Pons (tissue), 1 donor: ENCODE measurements around the gene SUGCT.
A peak's percentile ranks its signal among the peaks of the same experiment; 100 is the strongest.

ENCODE experiments used
- DNase-seq: peaks from one replicate; pipeline ENCODE4 v3.0.0-alpha.2; 2016; ENCODE audit warnings: low spot score

SUGCT gene

DNA sequence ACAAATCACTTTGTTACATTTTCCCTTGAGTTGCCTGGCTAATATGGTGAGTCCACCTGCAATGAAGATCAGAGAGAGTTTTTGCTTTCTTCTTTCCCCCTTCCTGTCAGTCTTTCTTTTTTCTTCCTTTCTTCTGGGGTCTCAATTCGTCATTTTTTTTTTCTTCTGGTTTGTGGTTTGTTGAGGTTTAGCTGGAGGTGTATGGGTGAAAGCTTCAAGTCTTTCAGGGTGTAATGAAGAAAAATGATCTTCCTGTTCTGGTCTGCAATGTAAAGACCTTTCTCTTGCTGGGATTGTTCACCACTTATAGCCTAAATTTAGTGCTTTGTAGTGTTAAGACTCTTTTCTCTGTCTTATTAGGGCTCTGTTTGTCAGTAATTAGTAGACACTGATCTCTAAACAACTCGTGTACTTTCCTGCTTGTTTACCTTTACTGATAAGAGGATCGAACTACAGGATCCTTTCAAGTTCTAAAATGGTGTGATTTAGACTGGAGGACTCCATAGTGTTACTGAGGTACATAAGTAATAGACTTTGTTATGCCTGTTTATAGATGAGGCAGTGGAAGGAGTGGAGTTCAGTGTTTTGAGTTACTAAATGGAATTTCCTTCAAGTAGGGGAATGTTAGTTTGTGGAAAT lies 129.1 kb downstream of the SUGCT start:
- no peak for DNase-seq

DNA sequence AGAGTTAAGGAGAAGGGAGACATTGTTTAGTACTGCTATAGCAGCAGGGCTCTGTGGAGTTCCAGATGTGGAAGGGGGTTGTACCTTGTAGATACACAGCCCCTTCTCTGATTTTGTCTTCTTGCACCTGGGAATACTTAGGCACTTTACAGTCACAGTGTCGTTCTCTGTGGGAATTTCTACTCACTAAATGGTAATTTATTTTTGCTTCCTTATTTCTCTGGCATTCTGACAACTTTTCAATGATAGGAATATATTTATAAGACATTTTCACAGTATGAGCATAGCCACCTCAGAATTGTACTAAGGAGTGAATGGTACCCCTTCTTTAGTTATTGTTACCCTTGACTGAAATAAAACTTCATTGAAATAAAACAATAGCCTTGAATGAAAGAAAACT lies 132.8 kb downstream of the SUGCT start:
- peak; percentile 22 for DNase-seq

DNA sequence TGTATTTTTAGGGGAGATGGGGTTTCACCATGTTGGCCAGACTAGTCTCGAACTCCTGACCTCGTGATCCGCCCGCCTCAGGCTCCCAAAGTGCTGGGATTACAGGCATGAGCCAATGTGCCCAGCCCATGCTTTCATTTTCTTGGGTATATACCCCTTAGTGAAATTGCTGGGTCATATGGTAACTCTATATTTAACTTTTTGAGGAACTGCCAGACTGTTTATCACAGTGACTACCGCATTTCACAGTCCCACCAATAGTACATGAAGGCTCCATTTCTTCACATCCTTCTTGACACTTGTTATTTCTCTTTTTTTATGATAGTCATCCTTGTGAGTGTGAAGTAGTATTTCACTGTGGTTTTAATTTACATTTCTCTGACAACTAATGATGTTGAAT lies 134.0 kb downstream of the SUGCT start:
- DNase-seq: peak; percentile 69

- DNase-seq: no peak
Observed at GRCh38 chr7:40276061-40276460, 141.3 kb downstream of the SUGCT start.

GRCh38 chr7:40279991-40280390 lies 145.2 kb downstream of the SUGCT start:
- no peak for DNase-seq

- DNase-seq: no peak
Observed at GRCh38 chr7:40282858-40283257, 148.1 kb downstream of the SUGCT start.

DNA sequence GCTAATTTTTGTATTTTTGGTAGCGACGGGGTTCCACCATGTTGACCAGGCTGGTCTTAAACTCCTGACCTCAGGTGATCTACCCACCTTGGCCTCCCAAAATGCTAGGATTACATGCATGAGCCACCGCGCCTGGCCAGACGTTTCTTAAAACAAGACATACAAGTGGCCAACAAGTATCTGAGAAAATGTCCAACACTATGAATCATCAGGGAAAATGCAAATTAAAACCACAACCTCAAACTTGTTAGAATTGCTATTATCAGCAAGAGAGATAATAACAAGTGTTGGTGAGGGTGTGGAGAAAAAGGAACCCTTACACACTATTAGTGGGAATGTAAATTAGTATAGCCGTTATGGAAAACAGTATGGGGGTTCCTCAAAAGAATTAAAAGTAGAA lies 148.6 kb downstream of the SUGCT start:
- no peak for DNase-seq

GRCh38 chr7:40288827-40289226 lies 154.0 kb downstream of the SUGCT start:
- no peak for DNase-seq

DNA sequence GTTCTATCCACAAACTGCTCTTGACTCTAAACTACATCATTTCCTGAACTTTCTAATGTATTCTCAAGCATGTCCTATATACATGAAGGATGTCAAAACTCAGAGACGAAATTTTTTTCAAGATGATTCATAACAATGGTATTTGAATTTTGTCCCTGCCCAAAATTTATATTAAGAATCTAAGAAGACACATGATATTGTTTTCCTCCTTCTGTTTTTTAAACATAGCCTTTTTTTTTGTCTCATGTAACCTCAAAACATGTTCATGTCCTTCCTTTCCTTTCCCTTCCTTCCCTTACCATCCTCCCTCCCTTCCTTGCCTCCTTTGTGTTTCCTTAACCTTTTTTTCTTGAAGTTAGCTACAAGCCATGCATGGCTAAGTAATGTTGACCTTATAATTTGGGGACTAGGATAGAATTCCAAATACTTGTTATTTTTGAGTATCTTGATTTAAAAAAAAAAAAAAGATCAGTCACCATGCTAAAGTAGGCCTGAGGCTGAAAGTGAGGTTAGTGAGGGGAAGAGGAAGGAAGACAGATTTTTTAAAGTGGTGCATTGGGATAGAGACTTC lies 163.0 kb downstream of the SUGCT start:
- no peak for DNase-seq

DNA sequence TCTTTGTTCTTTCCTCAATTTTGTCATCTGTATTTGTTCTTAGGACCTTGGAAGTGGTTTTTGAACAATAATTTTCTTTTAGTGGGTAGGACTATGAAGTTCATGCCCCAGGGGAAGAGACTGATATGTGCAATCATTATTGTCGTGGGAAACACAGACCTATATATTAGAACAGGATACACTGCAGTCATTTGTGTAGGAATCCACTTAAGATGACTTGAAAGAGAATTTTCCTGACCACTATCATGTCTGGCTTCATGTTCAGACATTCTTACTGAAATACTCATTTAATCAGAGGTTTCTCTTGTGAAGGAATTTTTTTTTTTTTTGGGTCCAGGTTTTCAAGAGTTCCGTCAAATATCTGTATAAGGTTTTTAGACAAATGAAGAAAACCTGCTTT lies 163.6 kb downstream of the SUGCT start:
- no peak for DNase-seq

- DNase-seq: no peak
Observed at GRCh38 chr7:40299097-40299496, 164.3 kb downstream of the SUGCT start.

GRCh38 chr7:40300146-40300670 lies 165.4 kb downstream of the SUGCT start:
- DNase-seq: no peak

GRCh38 chr7:40301486-40302068 lies 166.8 kb downstream of the SUGCT start:
- no peak for DNase-seq

- no peak for DNase-seq
Observed at GRCh38 chr7:40303996-40304395, 169.2 kb downstream of the SUGCT start.

DNA sequence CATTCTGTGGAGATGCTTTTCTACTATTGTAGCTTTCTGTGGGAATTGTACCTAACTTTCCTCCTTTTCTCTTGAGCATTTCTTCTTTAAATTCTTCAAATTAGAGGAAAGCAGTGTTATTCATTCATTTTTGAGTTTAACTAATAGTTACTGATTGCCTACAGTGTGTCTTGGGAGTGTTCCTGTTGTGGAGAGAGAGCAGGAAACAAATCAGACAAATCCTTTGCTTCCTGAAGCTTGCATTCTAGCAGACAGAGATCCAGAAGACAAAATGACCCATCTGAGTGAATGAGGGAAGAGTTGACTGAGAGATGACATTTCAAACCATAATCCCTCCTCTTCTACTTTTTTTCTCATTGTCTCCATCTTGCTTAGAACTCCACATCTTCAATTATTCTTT lies 170.4 kb downstream of the SUGCT start:
- no peak for DNase-seq

DNA sequence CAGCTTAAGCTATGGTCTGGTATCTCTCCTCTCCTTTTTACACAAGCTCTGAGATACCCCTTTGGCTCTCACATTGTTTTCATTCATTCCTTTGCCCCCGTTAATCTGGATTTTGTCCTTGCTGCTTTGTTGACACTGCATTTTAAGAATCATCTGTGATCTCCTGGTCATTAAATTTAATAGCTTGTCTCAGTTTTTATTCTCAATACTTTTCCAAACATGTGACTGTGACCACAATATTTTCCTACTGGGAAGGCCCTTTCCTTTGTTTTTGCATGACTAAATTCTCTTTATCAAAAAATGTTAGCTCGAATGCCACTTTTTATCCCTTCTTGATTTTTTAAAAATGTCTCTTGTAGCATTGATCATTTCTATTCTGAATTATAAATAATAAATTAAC lies 171.2 kb downstream of the SUGCT start:
- DNase-seq: no peak

DNA sequence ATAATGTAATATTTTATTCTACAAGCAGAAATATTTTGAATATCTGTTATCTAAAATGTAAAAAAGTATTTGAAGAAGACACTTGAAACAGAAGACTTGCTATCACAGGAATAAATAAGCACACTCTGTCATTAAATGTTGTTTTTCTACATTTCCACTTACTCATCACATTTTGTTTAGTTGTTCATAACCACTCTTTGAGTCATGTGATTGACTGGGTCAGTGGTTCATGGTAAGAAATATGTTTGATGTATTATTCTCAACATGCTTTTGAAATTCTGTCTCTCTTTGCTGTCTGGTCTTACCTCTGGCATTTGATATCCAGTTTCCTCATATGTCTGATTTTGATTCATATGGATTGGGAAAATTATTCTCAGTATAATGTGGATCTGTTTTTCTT lies 171.8 kb downstream of the SUGCT start:
- no peak for DNase-seq

- DNase-seq: no peak
Observed at GRCh38 chr7:40310258-40310657, 175.5 kb downstream of the SUGCT start.

- DNase-seq: no peak
Observed at GRCh38 chr7:40311307-40311706, 176.5 kb downstream of the SUGCT start.

- DNase-seq: peak; percentile 12
Observed at GRCh38 chr7:40315277-40315676, 180.5 kb downstream of the SUGCT start.

GRCh38 chr7:40316176-40316575 lies 181.4 kb downstream of the SUGCT start:
- no peak for DNase-seq

GRCh38 chr7:40324914-40325313 lies 190.1 kb downstream of the SUGCT start:
- DNase-seq: no peak

DNA sequence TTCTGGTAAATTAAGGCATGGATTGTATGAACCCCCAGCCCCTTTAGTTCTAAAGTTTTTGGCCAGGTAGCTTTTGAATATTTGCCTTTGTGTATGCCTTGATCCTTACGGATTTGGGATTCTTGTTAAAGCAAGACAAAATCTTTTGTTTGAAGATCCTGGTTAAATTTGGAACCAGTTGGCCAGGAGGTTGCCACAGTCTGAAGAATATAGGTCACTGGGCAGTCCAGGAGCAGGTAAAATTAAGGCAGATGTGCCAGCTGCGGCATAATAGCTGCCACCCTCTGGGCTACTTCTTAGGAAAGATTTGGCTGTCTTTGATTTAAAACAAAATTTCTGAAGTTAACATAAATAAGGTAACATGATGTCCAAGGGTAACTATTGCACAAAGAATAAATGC lies 192.3 kb downstream of the SUGCT start:
- no peak for DNase-seq

DNA sequence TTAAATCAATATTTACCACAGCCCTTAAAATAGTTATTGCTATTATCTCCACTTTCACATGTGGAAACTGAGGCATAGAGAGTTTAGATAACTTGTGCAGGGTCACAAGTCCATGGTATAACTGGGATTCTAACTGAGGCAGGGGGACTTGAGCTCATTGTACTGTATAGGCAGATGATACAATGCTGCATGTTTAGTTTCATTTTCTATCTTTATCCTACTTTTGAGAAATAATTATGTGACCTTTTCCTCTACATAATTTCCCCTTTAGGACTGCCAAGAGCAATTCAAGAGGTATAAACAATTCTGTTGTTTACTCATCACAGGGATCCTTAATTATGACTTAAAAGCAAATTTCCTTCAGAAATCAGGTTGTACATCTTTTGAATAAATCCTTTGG lies 193.1 kb downstream of the SUGCT start:
- DNase-seq: no peak
